Panc1 (cell line): ENCODE data around the gene JAK2. TPM values are rescaled to one million over a fixed set of nuclear protein-coding genes. Genes with fewer than 3 reads are reported as not detected.

Source experiments
- ATAC-seq: fragments of 200-7000 bp; cut with Tn5 transposase; 2 replicates; pipeline ENCODE4 v1.9.1; 2020; ENCODE audit warnings: mild to moderate bottlenecking, moderate library complexity
- BruUV-seq: library from RNA; stranded (reverse); fragments of 400-500 nt; replicated peaks from 2 replicates; lab custom pipeline; 2021; lab: Mats Ljungman, UMichigan
- CTCF ChIA-PET: fragments of 300-600 bp; sonication (Branson Sonifier 250); formaldehyde crosslinking; loops from one replicate; lab custom pipeline; 2022; ENCODE audit warnings: antibody characterized with exemption; lab: Charles Lee
- POLR2A ChIA-PET: fragments of 300-600 bp; sonication (Branson Sonifier 250); formaldehyde crosslinking; loops from one replicate; lab custom pipeline; 2022; ENCODE audit warnings: antibody characterized with exemption; lab: Charles Lee
- DNase-seq: peaks from one replicate; pipeline ENCODE4 v3.0.0-alpha.2; 2010; ENCODE audit warnings: low read depth, low spot score
- H3K27ac ChIP-seq: 2 replicates; pipeline ENCODE4 v1.5.1; 2011; ENCODE audit warnings: mild to moderate bottlenecking, low read length, inconsistent platforms
- H3K27me3 ChIP-seq: fragments of 200-500 bp; sonication (Bioruptor generic); 2 replicates; pipeline ENCODE4 v1.6.0; 2014; ENCODE audit warnings: low read length, inconsistent platforms; ENCODE audit not compliant: control insufficient read depth, insufficient read depth
- H3K36me3 ChIP-seq: fragments of 200-500 bp; sonication (Bioruptor generic); 2 replicates; pipeline ENCODE4 v1.5.1; 2014; ENCODE audit warnings: inconsistent platforms, mild to moderate bottlenecking, low read length, moderate library complexity; ENCODE audit not compliant: control insufficient read depth, insufficient read depth
- H3K4me1 ChIP-seq: 2 replicates; pipeline ENCODE4 v1.5.1; 2011; ENCODE audit warnings: inconsistent platforms, mild to moderate bottlenecking, low read length, moderate library complexity; ENCODE audit not compliant: control insufficient read depth, insufficient read depth
- H3K4me3 ChIP-seq, 2 experiments: 2 replicates each; pipeline ENCODE4 v1.5.1; 2011 to 2012; ENCODE audit warnings: low read depth in 2 of 2, low read length in 2 of 2, mild to moderate bottlenecking in 2 of 2, inconsistent platforms in 1 of 2, moderate library complexity in 1 of 2
- H3K9me3 ChIP-seq: fragments of 200-500 bp; sonication (Bioruptor generic); 2 replicates; pipeline ENCODE4 v1.5.1; 2014; ENCODE audit warnings: low read depth, mild to moderate bottlenecking, inconsistent platforms, low read length, moderate library complexity; ENCODE audit not compliant: control insufficient read depth, insufficient read depth
- CTCF ChIP-seq: fragments of 450-650 bp; IDR thresholded peaks from 2 replicates; pipeline ENCODE4 v1.5.1; 2017; ENCODE audit warnings: mild to moderate bottlenecking
- POLR2AphosphoS5 ChIP-seq: IDR thresholded peaks from 2 replicates; pipeline ENCODE4 v1.6.1; 2012; ENCODE audit warnings: mild to moderate bottlenecking, low read depth, low read length, moderate library complexity
- REST ChIP-seq, 2 experiments: IDR thresholded peaks; 2 replicates each; pipeline ENCODE4 v1.6.1; 2011 to 2012; ENCODE audit warnings: low read depth in 2 of 2, control low read depth in 1 of 2, low read length in 1 of 2, mild to moderate bottlenecking in 1 of 2, moderate library complexity in 1 of 2; ENCODE audit not compliant: insufficient read depth in 1 of 2
- SIN3A ChIP-seq: IDR thresholded peaks from 2 replicates; pipeline ENCODE4 v1.6.1; 2012; ENCODE audit warnings: low read depth, mild to moderate bottlenecking, low read length, moderate library complexity, borderline replicate concordance; ENCODE audit not compliant: insufficient read depth
- TCF7L2 ChIP-seq: IDR thresholded peaks from 2 replicates; pipeline ENCODE4 v1.6.1; 2011; ENCODE audit warnings: mild to moderate bottlenecking, low read depth, low read length, inconsistent platforms
- in situ Hi-C: cut with HindIII; loops from 2 replicates; pipeline ENCODE4 v1.10.0; 2016; ENCODE audit warnings: low sequenced_read_pairs, low pct_unique_long_range_greater_than_20kb
- intact Hi-C: fragments of 100-400 bp; cut with micrococcal nuclease; formaldehyde crosslinking; loops from one replicate; pipeline ENCODE4 v1.10.0; 2022; ENCODE audit not compliant: unreplicated experiment
- total RNA-seq: library from RNA; stranded (reverse); gene quantifications from one replicate; pipeline ENCODE4 v1.2.1, GENCODE V29; 2021; ENCODE audit not compliant: unreplicated experiment

JAK2 gene
- total RNA-seq, 1 experiment from 2014 or later = 2.3 TPM

GRCh38 chr9:4962085-4962484, 23.0 kb upstream of the JAK2 start:
- ATAC-seq = no peak
- ChIA-PET POLR2A (no interaction called here), CTCF (no interaction called here)
- no TSS peak for BruUV-seq
- TF ChIP-seq POLR2AphosphoS5 = no peak
- TF ChIP-seq SIN3A = no peak
- TF ChIP-seq REST (IDR thresholded peaks at IDR 0.05; ENCODE audit: insufficient read depth in 1 of 2, low read depth in 2 of 2, low read length in 1 of 2) = no peak
- no peak for TF ChIP-seq TCF7L2
- TF ChIP-seq CTCF = no peak
- Histone ChIP-seq H3K4me3 (no peak overlapping the region), H3K36me3 (no peaks in the 10 kb centered on the region), H3K27ac (no peak overlapping the region), H3K4me1 (no peaks in the 10 kb centered on the region), H3K27me3 (no peaks in the 10 kb centered on the region), H3K9me3 (no peaks in the 10 kb centered on the region)
- no peak for DNase-seq
- in situ Hi-C loops (no loop called here), intact Hi-C loops (no loop called here)

- no peak for TF ChIP-seq POLR2AphosphoS5
- TF ChIP-seq SIN3A = no peak
- TF ChIP-seq CTCF = no peak
- TF ChIP-seq REST (IDR thresholded peaks at IDR 0.05; ENCODE audit: insufficient read depth in 1 of 2, low read depth in 2 of 2, low read length in 1 of 2) = no peak
- TF ChIP-seq TCF7L2 = no peak
- ChIA-PET POLR2A (no interaction called here), CTCF (no interaction called here)
- H3K4me3 ChIP-seq = no peak overlapping the region
- no peak overlapping the region for H3K27ac ChIP-seq
- DNase-seq = no peak
- no peaks in the 10 kb centered on the region for H3K4me1 ChIP-seq
- H3K27me3 ChIP-seq = no peaks in the 10 kb centered on the region
- no peaks in the 10 kb centered on the region for H3K36me3 ChIP-seq
- BruUV-seq = no TSS peak
- in situ Hi-C loops = no loop called here
- H3K9me3 ChIP-seq = no peaks in the 10 kb centered on the region
- intact Hi-C loops = no loop called here
- no peak for ATAC-seq
These were observed 20.5 kb upstream of the JAK2 start for GRCh38 chr9:4964540-4964939.
